Heart right ventricle (tissue), 16 donors: ENCODE results near the gene PDLIM7. TPM values are rescaled to one million over a fixed set of nuclear protein-coding genes. Genes with fewer than 3 reads are reported as not detected.
A peak's percentile ranks its signal among the peaks of the same experiment; 100 is the strongest.

Source experiments
- ATAC-seq, 8 donors: fragments of 200-7000 bp; cut with Tn5 transposase; one replicate each; pipeline ENCODE4 v1.9.1; 2020; ENCODE audit warnings: mild to moderate bottlenecking in 8 of 8, moderate library complexity in 8 of 8, moderate number of reproducible peaks in 1 of 8
- DNase-seq, 2 donors: peaks; one replicate each; pipeline ENCODE4 v3.0.0-alpha.2; 2020
- H3K27ac ChIP-seq, 10 donors: fragments of 200-600 bp; sonication (generic) in 2 of 10; one replicate each; pipeline versions ENCODE4 v1.5.0 to v1.8.0; 2020 to 2022; ENCODE audit warnings: mild to moderate bottlenecking in 3 of 10
- H3K27me3 ChIP-seq, 7 donors: fragments of 200-600 bp; one replicate each; pipeline ENCODE4 v1.8.0; 2021 to 2022; ENCODE audit warnings: mild to moderate bottlenecking in 2 of 7
- H3K36me3 ChIP-seq, 9 donors: fragments of 200-600 bp; sonication (generic) in 1 of 9; one replicate each; pipeline versions ENCODE4 v1.5.0 to v1.8.0; 2020 to 2022; ENCODE audit warnings: mild to moderate bottlenecking in 2 of 9
- H3K4me1 ChIP-seq, 9 donors: fragments of 200-600 bp; sonication (generic) in 1 of 9; one replicate each; pipeline versions ENCODE4 v1.5.0 to v1.8.0; 2020 to 2022; ENCODE audit warnings: mild to moderate bottlenecking in 4 of 9
- H3K4me3 ChIP-seq, 10 donors: fragments of 200-600 bp; sonication (generic) in 2 of 10; one replicate each; pipeline versions ENCODE4 v1.5.0 to v1.8.0; 2020 to 2022; ENCODE audit warnings: mild to moderate bottlenecking in 7 of 10, moderate library complexity in 2 of 10
- H3K9me3 ChIP-seq, 11 donors: fragments of 200-600 bp in 10 of 11; sonication (generic) in 2 of 11; one replicate each; pipeline versions ENCODE4 v1.5.0 to v1.8.0; 2013 to 2022; ENCODE audit warnings: mild to moderate bottlenecking in 2 of 11, control low read depth in 1 of 11, moderate library complexity in 1 of 11
- WGBS, 2 donors: extraction: QIAGEN DNeasy Blood & Tissue Kit; methylation state at CpG; one replicate each; pipeline ENCODE4 v1.1.7; 2013; ENCODE audit warnings: inconsistent platforms in 1 of 2; 5-methylcytosine and 5-hydroxymethylcytosine counted together
- intact Hi-C, 10 donors: fragments of 100-400 bp; cut with DNase I; formaldehyde crosslinking; loops; one replicate each; pipeline versions ENCODE4 v1.11.1 to v1.14.2; 2022
- polyA plus RNA-seq, 2 donors: library from polyadenylated mRNA; stranded (reverse); fragments of 200-250 nt; gene quantifications; one replicate each; pipeline ENCODE4 v1.2.3, GENCODE V29; 2013
- total RNA-seq, 10 donors: library from RNA; stranded (reverse); fragmentation: NEBNext Ultra II Directional in 3 of 10; extraction: Animal tissue kit (Norgen Biotek cat#: 25700) in 3 of 10; gene quantifications; one replicate each; pipeline versions ENCODE4 v1.2.1 to v1.2.4, GENCODE V29; 2021 to 2023
- TF ChIP-seq, protein P1 (sequence below), 9 donors: fragments of 200-600 bp; sonication (generic) in 2 of 9; IDR thresholded peaks; one replicate each; pipeline versions ENCODE4 v1.5.0 to v1.8.0; 2021 to 2022; ENCODE audit warnings: antibody characterized with exemption in 9 of 9, mild to moderate bottlenecking in 5 of 9, moderate library complexity in 1 of 9
- donor health status: Arrhythmogenic right ventricular cardiomyopathy.
- donor health status: ischemic (EF 13 %, LVEDD 7.1; RV severe dilation, severe dysfunction).
- donor health status: healthy with polysubstance abuse.
- donor health status: DM: no; HTN: yes; CAD: no.
- donor health status: DM: no; HTN: no; CAD: no.
- donor health status: ischemic (EF 25% LVEDD 6.9; RV normal size, moderate dysfunction).
- donor health status: ischemic (EF 25% LVEDD 5.7; RV mildly dilated, moderate dysfunction).
- donor health status: healthy.
- donor health status: DM: yes; HTN: yes; CAD: no.
- donor health status: Ischemic cardiomyopathy.
- donor health status: ischemic (EF 35%, LVEDD 5.7; RV mildly dilated, moderate dysfunction).
- donor health status: nonischemic (EF 11% LVEDD 7.7; RV severe dilation, severe dysfunction).
- donor health status: DM: yes; HTN: yes; CAD: no.
- donor health status: PGD.
- donor health status: ischemic (EF 29% LVEDD 5.4; RV normal size, mild dysfunction).
- donor health status: nonischemic (EF 23%, LVEDD 6.1; RV moderate dilation, normal function).

The PDLIM7 gene
- total and polyA plus RNA-seq, 12 donors: 32.5 to 131 (median 58.1) TPM

GRCh38 chr5:177507596-177508220, 10.3 kb upstream of the PDLIM7 start:
- DNase-seq (no peak), ATAC-seq (no peak)
- WGBS, 2 donors: 88 to 90% methylated on average over 17 of the region's 17 CpGs
- H3K9me3 ChIP-seq: no peaks in the 10 kb centered on the region
- peak overlapping the region in 1 of 10 donors; percentile 97 for H3K27ac ChIP-seq
- peaks cover 0 to 38% (median 0%) of the 10 kb centered on the region in 9 donors for H3K4me1 ChIP-seq
- H3K27me3 ChIP-seq: no peaks in the 10 kb centered on the region
- peak overlapping the region in 5 of 10 donors; percentile 14 to 70 (median 36) for H3K4me3 ChIP-seq
- H3K36me3 ChIP-seq: peaks cover 0 to 75% (median 20%) of the 10 kb centered on the region in 9 donors
- TF ChIP-seq, protein P1, sequence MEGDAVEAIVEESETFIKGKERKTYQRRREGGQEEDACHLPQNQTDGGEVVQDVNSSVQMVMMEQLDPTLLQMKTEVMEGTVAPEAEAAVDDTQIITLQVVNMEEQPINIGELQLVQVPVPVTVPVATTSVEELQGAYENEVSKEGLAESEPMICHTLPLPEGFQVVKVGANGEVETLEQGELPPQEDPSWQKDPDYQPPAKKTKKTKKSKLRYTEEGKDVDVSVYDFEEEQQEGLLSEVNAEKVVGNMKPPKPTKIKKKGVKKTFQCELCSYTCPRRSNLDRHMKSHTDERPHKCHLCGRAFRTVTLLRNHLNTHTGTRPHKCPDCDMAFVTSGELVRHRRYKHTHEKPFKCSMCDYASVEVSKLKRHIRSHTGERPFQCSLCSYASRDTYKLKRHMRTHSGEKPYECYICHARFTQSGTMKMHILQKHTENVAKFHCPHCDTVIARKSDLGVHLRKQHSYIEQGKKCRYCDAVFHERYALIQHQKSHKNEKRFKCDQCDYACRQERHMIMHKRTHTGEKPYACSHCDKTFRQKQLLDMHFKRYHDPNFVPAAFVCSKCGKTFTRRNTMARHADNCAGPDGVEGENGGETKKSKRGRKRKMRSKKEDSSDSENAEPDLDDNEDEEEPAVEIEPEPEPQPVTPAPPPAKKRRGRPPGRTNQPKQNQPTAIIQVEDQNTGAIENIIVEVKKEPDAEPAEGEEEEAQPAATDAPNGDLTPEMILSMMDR (IDR thresholded peaks at IDR 0.05): no peak
- intact Hi-C loops: loop anchor here in 1 of 10 donors (10.0 kb wide), 1 partner anchor 193 kb away; the partner anchor contains the start of gene MXD3

DNA sequence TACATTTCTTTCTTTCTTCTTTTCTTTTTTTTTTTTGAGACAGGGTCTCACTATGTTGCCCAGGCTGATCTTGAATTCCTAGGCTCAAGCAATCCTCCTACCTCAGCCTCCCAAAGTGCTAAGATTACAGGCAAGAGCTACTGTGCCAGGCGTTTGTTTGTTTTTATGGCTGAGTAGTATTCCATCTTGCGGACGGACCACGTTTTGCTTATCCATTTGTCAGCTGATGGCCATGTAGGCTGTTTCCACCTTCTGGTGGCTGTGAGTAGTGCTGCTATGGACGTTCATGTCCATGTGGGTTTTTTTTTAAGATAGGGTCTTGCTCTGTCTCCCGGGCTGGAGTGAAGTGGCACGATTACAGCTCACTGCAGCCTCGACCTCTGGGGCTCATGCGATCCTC, 9.8 kb upstream of the PDLIM7 start:
- TF ChIP-seq, protein P1 (IDR thresholded peaks at IDR 0.05): peak in 1 of 9 donors; percentile 29
- 84 to 86% methylated on average over 9 of the region's 9 CpGs for WGBS, 2 donors
- intact Hi-C loops: loop anchor here in 1 of 10 donors (10.0 kb wide), 1 partner anchor 192 kb away; the partner anchor contains the start of gene MXD3
- H3K27ac ChIP-seq: peak overlapping the region in 1 of 10 donors; percentile 97
- DNase-seq: no peak
- H3K36me3 ChIP-seq: peaks cover 0 to 70% (median 14%) of the 10 kb centered on the region in 9 donors
- H3K4me3 ChIP-seq: peak overlapping the region in 1 of 10 donors; percentile 70
- no peaks in the 10 kb centered on the region for H3K9me3 ChIP-seq
- no peak for ATAC-seq
- peaks cover 0 to 42% (median 0%) of the 10 kb centered on the region in 9 donors for H3K4me1 ChIP-seq
- no peaks in the 10 kb centered on the region for H3K27me3 ChIP-seq

GRCh38 chr5:177505075-177505474, 7.7 kb upstream of the PDLIM7 start:
- Histone ChIP-seq H3K4me3 (no peak overlapping the region), H3K4me1 (peaks cover 0 to 44% (median 13%) of the 10 kb centered on the region in 9 donors), H3K27me3 (no peaks in the 10 kb centered on the region), H3K27ac (no peak overlapping the region), H3K36me3 (peaks cover 0 to 49% (median 0%) of the 10 kb centered on the region in 9 donors), H3K9me3 (no peaks in the 10 kb centered on the region)
- 95% methylated on average over 4 of the region's 4 CpGs for WGBS, 2 donors
- TF ChIP-seq, protein P1 (IDR thresholded peaks at IDR 0.05): no peak
- no peak for ATAC-seq
- no peak for DNase-seq
- intact Hi-C loops: loop anchor here in 1 of 10 donors (10.0 kb wide), 1 partner anchor 190 kb away; the partner anchor contains the start of gene MXD3

DNA sequence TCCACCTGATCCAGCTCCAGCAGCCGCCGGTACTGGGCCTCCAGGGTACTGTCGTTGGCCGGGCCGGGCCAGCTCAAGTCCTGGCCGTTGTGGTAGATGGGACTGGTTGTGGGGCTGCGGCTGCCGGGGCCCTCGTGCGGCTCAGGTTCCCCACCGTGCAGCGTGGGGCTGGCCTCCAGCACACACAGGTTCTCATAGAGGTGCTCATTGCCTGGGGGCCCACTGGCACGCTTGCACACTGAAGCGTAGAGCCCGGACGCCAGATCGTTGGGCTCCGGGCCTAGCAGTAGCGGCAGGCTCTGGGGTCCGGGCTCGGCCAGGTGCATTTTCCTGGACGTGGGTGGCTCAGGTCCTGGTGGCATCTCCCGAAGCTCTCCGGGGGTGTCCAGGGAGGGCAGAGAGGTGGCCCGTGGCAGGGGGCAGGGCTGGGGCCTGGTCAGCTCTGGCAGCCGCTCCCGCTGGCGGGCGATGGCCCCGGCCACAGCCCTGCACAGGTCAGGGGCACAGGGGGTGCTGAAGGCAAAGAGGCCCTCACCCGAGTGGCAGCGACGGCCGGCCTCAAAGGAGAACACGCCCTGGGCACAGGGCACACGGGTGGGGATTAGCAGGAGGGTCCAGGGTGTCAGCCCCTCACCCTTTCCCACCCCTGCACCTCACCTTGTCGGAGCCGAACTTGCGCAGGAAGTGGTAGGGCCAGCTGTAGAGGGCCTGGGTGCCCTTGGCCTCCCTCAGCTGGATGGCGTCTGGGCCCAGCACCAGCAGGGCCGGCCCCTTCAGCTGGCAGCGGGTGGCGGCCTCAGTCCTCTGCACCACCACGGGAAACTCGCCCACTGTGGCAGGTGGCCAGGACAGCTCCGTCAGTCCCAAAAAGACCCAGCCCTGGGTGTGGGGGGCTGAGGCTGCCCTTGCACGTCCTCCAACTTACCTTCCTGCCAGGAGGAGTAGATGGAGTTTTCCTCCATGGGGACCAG, 7.0 kb upstream of the PDLIM7 start:
- Histone ChIP-seq H3K9me3 (no peaks in the 10 kb centered on the region), H3K4me1 (peaks cover 0 to 38% (median 13%) of the 10 kb centered on the region in 9 donors), H3K36me3 (peaks cover 0 to 48% (median 0%) of the 10 kb centered on the region in 9 donors), H3K27ac (no peak overlapping the region), H3K4me3 (no peak overlapping the region), H3K27me3 (no peaks in the 10 kb centered on the region)
- 93 to 94% methylated on average over 47 of the region's 47 CpGs for WGBS, 2 donors
- intact Hi-C loops: loop anchor here in 4 of 10 donors (5.0 to 10.0 kb wide), 5 partner anchors 47 to 190 kb away; partner anchors contain the start of gene MXD3 (in 1 of the 4)
- no peak for ATAC-seq
- TF ChIP-seq, protein P1 (IDR thresholded peaks at IDR 0.05): no peak
- peak in 1 of 2 donors; percentile 10 for DNase-seq
